Right atrium auricular region (tissue), 2 donors: Measurements from ENCODE around the gene SDHB. TPM values are rescaled to one million over a fixed set of nuclear protein-coding genes. Genes with fewer than 3 reads are reported as not detected.

Experiments used
- DNase-seq: peaks from one replicate; pipeline ENCODE4 v3.0.0-alpha.2; 2019; ENCODE audit warnings: low spot score
- H3K27ac ChIP-seq, 2 donors: fragments of 200-600 bp; sonication (generic); 1 replicate in 1 of 2; 2 replicates in 1 of 2; pipeline ENCODE4 v1.5.1; 2016 to 2019
- H3K27me3 ChIP-seq, 2 donors: fragments of 200-600 bp; sonication (generic); one replicate each; pipeline versions ENCODE4 v1.5.1 to v1.6.0; 2017 to 2019
- H3K36me3 ChIP-seq: fragments of 200-600 bp; sonication (generic); one replicate; pipeline ENCODE4 v1.5.1; 2016
- H3K4me1 ChIP-seq, 2 donors: fragments of 200-600 bp; sonication (generic); one replicate each; pipeline versions ENCODE4 v1.5.1 to v1.6.0; 2017 to 2019
- H3K4me3 ChIP-seq, 2 donors: fragments of 200-600 bp; sonication (generic); 1 replicate in 1 of 2; 2 replicates in 1 of 2; pipeline ENCODE4 v1.5.1; 2017 to 2019; ENCODE audit warnings: mild to moderate bottlenecking in 1 of 2, moderate library complexity in 1 of 2
- H3K9me3 ChIP-seq, 2 donors: fragments of 200-600 bp; sonication (generic); one replicate each; pipeline ENCODE4 v1.5.1; 2019
- total RNA-seq, 2 donors: library from RNA; depleted of rRNA; stranded (reverse); fragments of >200 nt; gene quantifications; one replicate each; pipeline ENCODE4 v1.1.0, GENCODE V29; 2016
- TF ChIP-seq, protein P1 (sequence below), 2 donors: fragments of 200-600 bp; sonication (generic); IDR thresholded peaks; one replicate each; pipeline ENCODE4 v1.5.1; 2019; ENCODE audit warnings: antibody characterized with exemption in 2 of 2

Gene SDHB
- 100 to 1,000 TPM; 240 to 528 TPM for total RNA-seq

DNA sequence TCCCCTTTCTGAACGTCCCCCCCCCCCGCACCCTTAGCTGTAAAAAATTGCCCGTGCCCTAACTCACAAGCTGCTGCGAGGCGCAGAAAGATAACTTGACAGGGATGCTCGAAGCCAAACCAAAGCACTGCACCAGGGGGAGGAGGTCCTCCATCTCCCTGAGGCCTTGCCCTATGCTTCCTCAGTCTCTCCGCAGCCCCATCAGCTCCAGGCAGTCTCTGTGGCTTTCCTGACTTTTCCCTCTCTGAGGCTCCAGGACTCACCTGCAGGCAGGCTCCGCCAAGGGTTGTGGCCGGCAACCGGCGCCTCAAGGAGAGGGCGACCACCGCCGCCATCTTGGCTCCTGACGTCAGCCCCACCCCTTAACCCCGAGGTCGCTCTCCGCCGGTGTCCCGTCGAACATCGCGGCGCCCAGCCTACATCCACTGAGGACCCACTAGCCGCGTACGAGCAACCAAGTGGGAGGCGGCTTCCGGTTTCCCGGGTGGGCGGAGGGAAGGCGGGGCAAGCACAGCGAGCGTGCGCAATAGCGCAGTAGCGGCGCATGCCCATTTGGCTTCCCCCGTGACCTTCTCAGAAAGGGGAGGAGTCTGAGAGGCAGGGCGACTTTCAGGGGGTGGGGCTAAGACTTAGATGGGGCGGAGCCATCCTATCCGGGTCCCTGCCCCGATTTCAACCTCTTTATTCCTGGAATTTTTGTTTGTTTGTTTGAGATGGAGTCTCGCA is at the start of gene SDHB:
SDHB (minus strand) TSS at position 348 of the 726 bp plus-strand sequence; CDS start at position 335, 13 bp downstream.
- TF ChIP-seq, protein P1, sequence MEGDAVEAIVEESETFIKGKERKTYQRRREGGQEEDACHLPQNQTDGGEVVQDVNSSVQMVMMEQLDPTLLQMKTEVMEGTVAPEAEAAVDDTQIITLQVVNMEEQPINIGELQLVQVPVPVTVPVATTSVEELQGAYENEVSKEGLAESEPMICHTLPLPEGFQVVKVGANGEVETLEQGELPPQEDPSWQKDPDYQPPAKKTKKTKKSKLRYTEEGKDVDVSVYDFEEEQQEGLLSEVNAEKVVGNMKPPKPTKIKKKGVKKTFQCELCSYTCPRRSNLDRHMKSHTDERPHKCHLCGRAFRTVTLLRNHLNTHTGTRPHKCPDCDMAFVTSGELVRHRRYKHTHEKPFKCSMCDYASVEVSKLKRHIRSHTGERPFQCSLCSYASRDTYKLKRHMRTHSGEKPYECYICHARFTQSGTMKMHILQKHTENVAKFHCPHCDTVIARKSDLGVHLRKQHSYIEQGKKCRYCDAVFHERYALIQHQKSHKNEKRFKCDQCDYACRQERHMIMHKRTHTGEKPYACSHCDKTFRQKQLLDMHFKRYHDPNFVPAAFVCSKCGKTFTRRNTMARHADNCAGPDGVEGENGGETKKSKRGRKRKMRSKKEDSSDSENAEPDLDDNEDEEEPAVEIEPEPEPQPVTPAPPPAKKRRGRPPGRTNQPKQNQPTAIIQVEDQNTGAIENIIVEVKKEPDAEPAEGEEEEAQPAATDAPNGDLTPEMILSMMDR (IDR thresholded peaks at IDR 0.05): no peak
- H3K4me1 ChIP-seq: peaks cover 0 to 23% of the 10 kb centered on the region in 2 donors
- peak within 1 kb of the TSS; percentile 84 to 92 for H3K27ac ChIP-seq
- peak; percentile 99 for DNase-seq
- no peaks in the 10 kb centered on the region for H3K27me3 ChIP-seq
- H3K4me3 ChIP-seq: peak within 1 kb of the TSS; percentile 79 to 90
- peaks cover 11% of the 10 kb centered on the region for H3K36me3 ChIP-seq
- no peaks in the 10 kb centered on the region for H3K9me3 ChIP-seq

DNA sequence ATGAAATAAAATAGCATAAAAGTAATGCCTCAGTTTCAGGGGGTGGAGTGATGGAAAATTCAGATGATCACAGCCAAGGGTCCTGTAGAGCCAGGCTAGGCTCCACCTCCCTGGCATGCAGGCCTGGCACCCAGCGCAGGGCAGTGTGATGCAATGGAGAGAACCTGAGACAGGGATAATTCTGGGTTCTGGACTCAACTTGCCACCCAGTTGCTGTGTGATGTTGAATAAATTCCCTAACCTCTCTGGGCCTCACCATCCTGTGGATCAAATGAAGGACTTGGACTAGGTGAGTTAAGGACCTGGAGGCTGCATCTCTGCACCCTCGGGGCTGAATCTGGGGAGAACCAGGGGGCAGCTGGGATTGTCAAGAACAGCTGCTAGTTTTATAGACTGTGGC is 48.4 kb upstream of the SDHB start:
- H3K27ac ChIP-seq: no peak overlapping the region
- no peaks in the 10 kb centered on the region for H3K27me3 ChIP-seq
- no peaks in the 10 kb centered on the region for H3K9me3 ChIP-seq
- no peaks in the 10 kb centered on the region for H3K4me1 ChIP-seq
- no peak for DNase-seq
- TF ChIP-seq, protein P1 (IDR thresholded peaks at IDR 0.05): no peak
- no peak overlapping the region for H3K4me3 ChIP-seq
- H3K36me3 ChIP-seq: no peaks in the 10 kb centered on the region

DNA sequence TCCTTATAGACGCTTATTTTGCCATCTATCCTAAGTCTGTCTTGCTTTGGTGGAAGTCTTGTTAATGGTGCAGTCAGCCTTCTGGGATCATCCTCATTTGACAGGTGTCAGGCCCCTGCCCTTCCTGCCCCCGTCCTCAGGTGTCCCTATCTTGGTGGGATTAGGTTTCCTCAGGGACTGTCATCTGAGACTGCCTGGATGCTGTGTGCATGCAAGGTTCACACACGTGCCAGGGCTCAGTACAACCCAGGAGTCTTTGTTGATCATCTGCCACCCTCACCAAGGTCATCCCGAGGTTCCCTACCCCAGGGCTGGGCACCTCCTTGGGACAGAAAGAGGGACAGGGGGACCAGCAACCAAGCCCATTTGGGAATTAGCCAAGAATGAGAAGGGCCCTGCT is 47.4 kb upstream of the SDHB start:
- Histone ChIP-seq H3K4me1 (no peaks in the 10 kb centered on the region), H3K27me3 (no peaks in the 10 kb centered on the region), H3K4me3 (no peak overlapping the region), H3K9me3 (no peaks in the 10 kb centered on the region), H3K27ac (no peak overlapping the region), H3K36me3 (no peaks in the 10 kb centered on the region)
- DNase-seq: no peak
- TF ChIP-seq, protein P1 (IDR thresholded peaks at IDR 0.05): no peak

DNA sequence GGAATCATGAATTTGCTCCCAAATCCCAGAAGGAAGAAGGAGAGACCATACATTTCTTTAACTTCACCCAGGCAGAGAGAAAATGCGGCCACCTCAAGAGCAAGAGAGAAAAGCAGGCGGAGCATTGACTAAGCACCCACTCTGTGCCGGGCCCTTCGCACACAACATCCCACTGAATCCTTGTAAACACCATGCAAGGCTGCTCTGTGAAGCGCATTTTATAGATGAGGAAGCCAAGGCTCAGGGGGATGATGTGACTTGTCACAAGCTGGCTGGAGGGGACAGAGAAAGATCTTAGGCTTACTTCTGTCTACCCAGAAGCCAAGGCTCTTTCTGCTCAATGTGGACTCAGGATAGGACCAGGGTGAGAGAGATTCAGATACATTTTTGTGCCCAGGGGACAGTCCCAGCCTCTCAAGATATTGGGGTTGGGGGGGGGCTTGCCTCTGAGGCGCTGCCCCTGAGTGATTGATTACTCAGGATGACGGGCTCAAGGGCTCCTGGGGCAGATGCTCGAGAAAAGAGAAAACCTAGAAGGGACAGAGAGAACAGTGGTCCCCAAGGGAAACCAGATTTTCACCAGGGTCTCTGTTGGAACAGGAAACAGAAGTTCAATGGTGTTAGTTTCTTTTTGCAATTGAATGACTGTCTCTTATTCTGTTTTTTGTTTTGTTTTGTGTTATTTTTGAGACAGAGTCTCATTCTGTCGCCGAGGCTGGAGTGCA is 45.9 kb upstream of the SDHB start:
- no peaks in the 10 kb centered on the region for H3K27me3 ChIP-seq
- no peaks in the 10 kb centered on the region for H3K4me1 ChIP-seq
- H3K27ac ChIP-seq: no peak overlapping the region

DNA sequence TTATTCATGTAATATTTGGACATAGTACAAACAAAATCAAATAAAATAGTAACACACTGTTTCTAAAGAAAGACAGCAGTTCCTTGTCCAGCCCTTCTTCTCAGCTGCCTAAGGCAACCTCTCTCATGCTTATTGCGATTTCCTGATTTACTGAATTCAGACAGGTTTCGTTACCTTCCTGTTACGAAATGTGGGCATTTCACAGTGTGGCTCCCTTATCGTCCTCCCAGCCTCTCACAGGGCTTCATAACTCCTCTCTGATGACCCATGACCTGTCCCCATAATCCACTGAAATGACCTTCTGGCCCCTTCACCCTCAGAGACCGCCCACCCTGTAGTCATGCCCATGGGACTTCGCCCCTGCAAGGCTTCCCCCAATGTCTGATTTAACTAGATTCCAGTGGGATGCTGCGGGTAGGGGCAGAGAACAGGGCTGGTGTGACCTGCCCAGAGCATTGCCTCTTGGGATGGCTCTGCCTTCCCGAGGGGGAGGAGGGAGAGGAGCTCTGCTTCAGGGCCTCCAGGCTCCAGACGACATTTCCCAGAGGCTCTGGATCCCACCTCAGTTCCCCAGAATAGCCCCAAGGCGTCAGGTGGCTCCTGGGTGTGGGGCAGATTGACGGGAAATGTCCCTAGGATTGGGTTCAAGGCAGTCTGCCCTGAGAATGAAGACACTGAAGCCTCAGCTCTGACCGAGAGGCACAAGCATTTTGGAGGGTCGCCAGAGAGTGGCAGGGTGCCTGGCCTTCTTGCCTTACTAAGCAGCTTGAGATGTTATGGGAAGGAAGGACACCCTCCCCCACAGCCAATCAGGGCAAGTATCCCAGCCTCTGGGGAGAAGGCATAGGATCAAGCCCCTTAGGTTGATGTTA is 44.9 kb upstream of the SDHB start:
- H3K36me3 ChIP-seq: no peaks in the 10 kb centered on the region
- no peaks in the 10 kb centered on the region for H3K9me3 ChIP-seq
- TF ChIP-seq, protein P1 (IDR thresholded peaks at IDR 0.05): no peak
- H3K4me1 ChIP-seq: no peaks in the 10 kb centered on the region
- DNase-seq: no peak
- H3K27me3 ChIP-seq: no peaks in the 10 kb centered on the region
- no peak overlapping the region for H3K27ac ChIP-seq
- H3K4me3 ChIP-seq: no peak overlapping the region

More for the DNA sequence above, 45.9 kb upstream of the SDHB start:
- Histone ChIP-seq H3K9me3 (no peaks in the 10 kb centered on the region), H3K4me3 (no peak overlapping the region), H3K36me3 (no peaks in the 10 kb centered on the region)
- TF ChIP-seq, protein P1 (IDR thresholded peaks at IDR 0.05): no peak
- DNase-seq: no peak
